HepG2 (cell line): ENCODE measurements around the gene SUPT4H1. TPM values are rescaled to one million over a fixed set of nuclear protein-coding genes. Genes with fewer than 3 reads are reported as not detected.

ENCODE experiments used
- CC2D1A ChIP-seq: sonication (generic); formaldehyde crosslinking; IDR thresholded peaks from 2 replicates; pipeline ENCODE4 v1.8.1; 2023; ENCODE audit warnings: mild to moderate bottlenecking, missing genetic modification reagents
- CENPX ChIP-seq: sonication (generic); formaldehyde crosslinking; IDR thresholded peaks from 2 replicates; pipeline ENCODE4 v1.9.0; 2021; ENCODE audit warnings: mild to moderate bottlenecking, missing genetic modification reagents, moderate library complexity
- DNMT1 ChIP-seq: sonication (generic); formaldehyde crosslinking; IDR thresholded peaks from 2 replicates; pipeline ENCODE4 v1.5.1; 2020; ENCODE audit warnings: mild to moderate bottlenecking, missing genetic modification reagents
- GTF3A ChIP-seq: sonication (generic); formaldehyde crosslinking; conservative IDR thresholded peaks from 2 replicates; pipeline ENCODE4 v1.4.0; 2020; ENCODE audit warnings: mild to moderate bottlenecking, missing genetic modification reagents
- HNF4A ChIP-seq: sonication (generic); formaldehyde crosslinking; IDR thresholded peaks from 2 replicates; pipeline ENCODE4 v1.4.0; 2020; ENCODE audit warnings: missing genetic modification reagents
- NPAS2 ChIP-seq: sonication (generic); formaldehyde crosslinking; IDR thresholded peaks from 2 replicates; pipeline ENCODE4 v1.8.0; 2022; ENCODE audit warnings: mild to moderate bottlenecking, missing genetic modification reagents, borderline replicate concordance
- SIX1 ChIP-seq: sonication (generic); formaldehyde crosslinking; IDR thresholded peaks from 2 replicates; pipeline ENCODE4 v1.4.0; 2020; ENCODE audit warnings: missing genetic modification reagents, borderline replicate concordance
- TP53 ChIP-seq: sonication (generic); formaldehyde crosslinking; conservative IDR thresholded peaks from 2 replicates; pipeline ENCODE4 v1.4.0; 2020; ENCODE audit warnings: missing genetic modification reagents
- TRAFD1 ChIP-seq: sonication (generic); formaldehyde crosslinking; IDR thresholded peaks from 2 replicates; pipeline ENCODE4 v1.5.1; 2020; ENCODE audit warnings: missing genetic modification reagents, mild to moderate bottlenecking, borderline replicate concordance
- U2AF1 ChIP-seq: fragments of 200-400 bp; formaldehyde crosslinking; optimal IDR thresholded peaks from 2 replicates; pipeline ENCODE3; 2017; ENCODE audit warnings: mild to moderate bottlenecking, low read depth, low read length
- ZBTB8A ChIP-seq: sonication (generic); formaldehyde crosslinking; IDR thresholded peaks from 2 replicates; pipeline ENCODE4 v1.4.0; 2020; ENCODE audit warnings: mild to moderate bottlenecking, low read depth, missing genetic modification reagents, borderline replicate concordance
- ZFAT ChIP-seq: sonication (generic); formaldehyde crosslinking; conservative IDR thresholded peaks from 2 replicates; pipeline ENCODE4 v1.8.1; 2023; ENCODE audit warnings: missing genetic modification reagents, inconsistent platforms
- ZFY ChIP-seq: sonication (generic); formaldehyde crosslinking; IDR thresholded peaks from 2 replicates; pipeline ENCODE4 v1.4.0; 2020; ENCODE audit warnings: missing genetic modification reagents
- ZNF33A ChIP-seq: sonication (generic); formaldehyde crosslinking; IDR thresholded peaks from 2 replicates; pipeline ENCODE4 v1.5.1; 2020; ENCODE audit warnings: missing genetic modification reagents, mild to moderate bottlenecking, moderate library complexity, borderline replicate concordance
- ZNF496 ChIP-seq: sonication (generic); formaldehyde crosslinking; IDR thresholded peaks from 2 replicates; pipeline ENCODE4 v1.8.1; 2023; ENCODE audit warnings: mild to moderate bottlenecking, moderate library complexity, missing genetic modification reagents; ENCODE audit not compliant: insufficient replicate concordance
- ZNF530 ChIP-seq: sonication (generic); formaldehyde crosslinking; IDR thresholded peaks from 2 replicates; pipeline ENCODE4 v1.5.0; 2020; ENCODE audit warnings: low read depth, mild to moderate bottlenecking, missing genetic modification reagents
- ZNF580 ChIP-seq: IDR thresholded peaks from 2 replicates; pipeline ENCODE4 v1.6.1; 2016; ENCODE audit warnings: low read depth, borderline replicate concordance
- ZNF674 ChIP-seq: sonication (generic); formaldehyde crosslinking; IDR thresholded peaks from 2 replicates; pipeline ENCODE4 v1.5.0; 2020; ENCODE audit warnings: low read depth, mild to moderate bottlenecking, missing genetic modification reagents
- ZNF773 ChIP-seq: sonication (generic); formaldehyde crosslinking; IDR thresholded peaks from 2 replicates; pipeline ENCODE4 v1.4.0; 2020; ENCODE audit warnings: missing genetic modification reagents, borderline replicate concordance
- ZNF788 ChIP-seq: sonication (generic); formaldehyde crosslinking; IDR thresholded peaks from 2 replicates; pipeline ENCODE4 v1.5.0; 2020; ENCODE audit warnings: mild to moderate bottlenecking, missing genetic modification reagents, borderline replicate concordance
- polyA plus RNA-seq, 8 experiments: library from polyadenylated mRNA; depleted of rRNA in 3 of 8; stranded (reverse) in 7 of 8; unstranded in 1 of 8; fragments of >200 nt; fragmentation: Illumina TruSeq in 4 of 8; extraction: Trizol in 4 of 8; gene quantifications; 2 replicates each; pipeline versions ENCODE4 v1.2.1 to v1.2.3, GENCODE V29; 2011 to 2016; ENCODE audit warnings: low read depth in 4 of 8, missing spikeins in 1 of 8, mixed read lengths in 1 of 8; ENCODE audit not compliant: insufficient read depth in 1 of 8
- total RNA-seq, 5 experiments: library from RNA; depleted of rRNA; stranded (reverse); fragments of >200 nt; fragmentation: Illumina TruSeq; extraction: Trizol; gene quantifications; 2 replicates each; pipeline ENCODE4 v1.2.3, GENCODE V29; 2016; ENCODE audit warnings: low read depth in 1 of 5
- TF ChIP-seq, protein P1 (sequence below): sonication (generic); formaldehyde crosslinking; IDR thresholded peaks from 2 replicates; pipeline ENCODE4 v1.4.0; 2020; ENCODE audit warnings: missing genetic modification reagents
- TF ChIP-seq, protein P2 (sequence below): sonication (generic); formaldehyde crosslinking; IDR thresholded peaks from 2 replicates; pipeline ENCODE4 v1.5.1; 2020; ENCODE audit warnings: mild to moderate bottlenecking, moderate library complexity, missing genetic modification reagents
- TF ChIP-seq, protein P3 (sequence below): conservative IDR thresholded peaks from 2 replicates; pipeline ENCODE4 v1.6.1; 2018; ENCODE audit warnings: missing genetic modification reagents

SUPT4H1 gene
- total and polyA plus RNA-seq, 2 of the 13 experiments (the other 11 are each of a cell fraction or from before 2014, with no cell fraction given) = 155 to 244 TPM

- TF ChIP-seq ZNF674 (no peak), CENPX (CRISPR knock-in tag) (no peak), ZNF33A (peak; percentile 52; the same call in 1 of the 2 replicates), CC2D1A (CRISPR knock-in tag) (no peak), ZNF530 (CRISPR knock-in tag) (no peak), ZFAT (CRISPR knock-in tag) (no peak), U2AF1 (peak; percentile 99), HNF4A (CRISPR knock-in tag) (peak; percentile 93), ZNF580 (peak; percentile 97), SIX1 (CRISPR knock-in tag) (peak; percentile 92), DNMT1 (0 out of 2 replicates have a peak, but pooled peaks have one; percentile 58), NPAS2 (CRISPR knock-in tag) (no peak), TP53 (CRISPR knock-in tag) (peak; percentile 88; the same call in 1 of the 2 replicates), GTF3A (CRISPR knock-in tag) (peak; percentile 97), ZBTB8A (CRISPR knock-in tag) (peak; percentile 88; the same call in 1 of the 2 replicates), ZNF496 (CRISPR knock-in tag) (no peak), ZNF773 (no peak), ZNF788 (CRISPR knock-in tag) (peak; percentile 98), ZFY (CRISPR knock-in tag) (peak; percentile 44; the same call in 1 of the 2 replicates), TRAFD1 (CRISPR knock-in tag) (peak; percentile 65; the same call in 1 of the 2 replicates)
- TF ChIP-seq, protein P1, sequence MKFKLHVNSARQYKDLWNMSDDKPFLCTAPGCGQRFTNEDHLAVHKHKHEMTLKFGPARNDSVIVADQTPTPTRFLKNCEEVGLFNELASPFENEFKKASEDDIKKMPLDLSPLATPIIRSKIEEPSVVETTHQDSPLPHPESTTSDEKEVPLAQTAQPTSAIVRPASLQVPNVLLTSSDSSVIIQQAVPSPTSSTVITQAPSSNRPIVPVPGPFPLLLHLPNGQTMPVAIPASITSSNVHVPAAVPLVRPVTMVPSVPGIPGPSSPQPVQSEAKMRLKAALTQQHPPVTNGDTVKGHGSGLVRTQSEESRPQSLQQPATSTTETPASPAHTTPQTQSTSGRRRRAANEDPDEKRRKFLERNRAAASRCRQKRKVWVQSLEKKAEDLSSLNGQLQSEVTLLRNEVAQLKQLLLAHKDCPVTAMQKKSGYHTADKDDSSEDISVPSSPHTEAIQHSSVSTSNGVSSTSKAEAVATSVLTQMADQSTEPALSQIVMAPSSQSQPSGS (CRISPR knock-in tag) = peak; percentile 97
- TF ChIP-seq, protein P2, sequence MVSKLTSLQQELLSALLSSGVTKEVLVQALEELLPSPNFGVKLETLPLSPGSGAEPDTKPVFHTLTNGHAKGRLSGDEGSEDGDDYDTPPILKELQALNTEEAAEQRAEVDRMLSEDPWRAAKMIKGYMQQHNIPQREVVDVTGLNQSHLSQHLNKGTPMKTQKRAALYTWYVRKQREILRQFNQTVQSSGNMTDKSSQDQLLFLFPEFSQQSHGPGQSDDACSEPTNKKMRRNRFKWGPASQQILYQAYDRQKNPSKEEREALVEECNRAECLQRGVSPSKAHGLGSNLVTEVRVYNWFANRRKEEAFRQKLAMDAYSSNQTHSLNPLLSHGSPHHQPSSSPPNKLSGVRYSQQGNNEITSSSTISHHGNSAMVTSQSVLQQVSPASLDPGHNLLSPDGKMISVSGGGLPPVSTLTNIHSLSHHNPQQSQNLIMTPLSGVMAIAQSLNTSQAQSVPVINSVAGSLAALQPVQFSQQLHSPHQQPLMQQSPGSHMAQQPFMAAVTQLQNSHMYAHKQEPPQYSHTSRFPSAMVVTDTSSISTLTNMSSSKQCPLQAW (CRISPR knock-in tag) = peak; percentile 100
- TF ChIP-seq, protein P3, sequence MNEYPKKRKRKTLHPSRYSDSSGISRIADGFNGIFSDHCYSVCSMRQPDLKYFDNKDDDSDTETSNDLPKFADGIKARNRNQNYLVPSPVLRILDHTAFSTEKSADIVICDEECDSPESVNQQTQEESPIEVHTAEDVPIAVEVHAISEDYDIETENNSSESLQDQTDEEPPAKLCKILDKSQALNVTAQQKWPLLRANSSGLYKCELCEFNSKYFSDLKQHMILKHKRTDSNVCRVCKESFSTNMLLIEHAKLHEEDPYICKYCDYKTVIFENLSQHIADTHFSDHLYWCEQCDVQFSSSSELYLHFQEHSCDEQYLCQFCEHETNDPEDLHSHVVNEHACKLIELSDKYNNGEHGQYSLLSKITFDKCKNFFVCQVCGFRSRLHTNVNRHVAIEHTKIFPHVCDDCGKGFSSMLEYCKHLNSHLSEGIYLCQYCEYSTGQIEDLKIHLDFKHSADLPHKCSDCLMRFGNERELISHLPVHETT (CRISPR knock-in tag) = peak; percentile 67
Observed at GRCh38 chr17:58391302-58391984, 39.4 kb upstream of the SUPT4H1 start (continued).
